IPS DF 6.9 (cell line): Measurements from ENCODE around the gene L2HGDH.

Experiments
- DNase-seq: peaks from one replicate; pipeline ENCODE4 v3.0.0-alpha.2; 2013; ENCODE audit warnings: low read depth, low spot score
- H3K27ac ChIP-seq: one replicate; pipeline ENCODE4 v1.5.1; 2013; ENCODE audit warnings: low read length, control low read depth
- H3K27me3 ChIP-seq: 2 replicates; pipeline ENCODE4 v1.6.1; 2013; ENCODE audit warnings: mild to moderate bottlenecking, low read length; ENCODE audit not compliant: control insufficient read depth, insufficient read depth
- H3K36me3 ChIP-seq: 2 replicates; pipeline ENCODE4 v1.6.1; 2013; ENCODE audit warnings: low read length; ENCODE audit not compliant: control insufficient read depth, insufficient read depth
- H3K4me1 ChIP-seq: 2 replicates; pipeline ENCODE4 v1.6.1; 2013; ENCODE audit warnings: low read length; ENCODE audit not compliant: control insufficient read depth, insufficient read depth
- H3K4me3 ChIP-seq: 2 replicates; pipeline ENCODE4 v1.5.1; 2013; ENCODE audit warnings: mild to moderate bottlenecking, low read length
- H3K9me3 ChIP-seq: 2 replicates; pipeline ENCODE4 v1.6.1; 2013; ENCODE audit warnings: low read length, inconsistent platforms; ENCODE audit not compliant: control insufficient read depth, insufficient read depth
- WGBS: extraction: QIAGEN DNeasy Blood & Tissue Kit; methylation state at CpG from one replicate; pipeline ENCODE4 v1.1.7; 2013; ENCODE audit warnings: mixed read lengths, missing lambda C conversion rate; ENCODE audit not compliant: insufficient read length, insufficient coverage; 5-methylcytosine and 5-hydroxymethylcytosine counted together

Gene L2HGDH

GRCh38 chr14:50352584-50352983 lies 40.6 kb upstream of the L2HGDH start:
- no CpG with 5 or more reads among the region's 4 CpGs for WGBS
- Histone ChIP-seq H3K36me3 (no peaks in the 10 kb centered on the region), H3K4me1 (peaks cover 2% of the 10 kb centered on the region), H3K9me3 (no peaks in the 10 kb centered on the region), H3K27me3 (no peaks in the 10 kb centered on the region), H3K4me3 (no peak overlapping the region), H3K27ac (no peak overlapping the region)
- DNase-seq = no peak

GRCh38 chr14:50350975-50351374 lies 38.9 kb upstream of the L2HGDH start:
- H3K27ac ChIP-seq = no peak overlapping the region
- peaks cover 2% of the 10 kb centered on the region for H3K4me1 ChIP-seq

GRCh38 chr14:50348933-50349332 lies 36.9 kb upstream of the L2HGDH start:
- H3K36me3 ChIP-seq = no peaks in the 10 kb centered on the region
- no peak for DNase-seq
- H3K4me3 ChIP-seq = no peak overlapping the region
- no peak overlapping the region for H3K27ac ChIP-seq
- H3K27me3 ChIP-seq = no peaks in the 10 kb centered on the region
- H3K4me1 ChIP-seq = no peaks in the 10 kb centered on the region
- no peaks in the 10 kb centered on the region for H3K9me3 ChIP-seq

More at GRCh38 chr14:50350975-50351374, 38.9 kb upstream of the L2HGDH start:
- DNase-seq = no peak
- no peaks in the 10 kb centered on the region for H3K9me3 ChIP-seq
- whole genome bisulfite sequencing = no CpG with 5 or more reads among the region's 2 CpGs
- H3K4me3 ChIP-seq = no peak overlapping the region
- no peaks in the 10 kb centered on the region for H3K36me3 ChIP-seq
- H3K27me3 ChIP-seq = no peaks in the 10 kb centered on the region

DNA sequence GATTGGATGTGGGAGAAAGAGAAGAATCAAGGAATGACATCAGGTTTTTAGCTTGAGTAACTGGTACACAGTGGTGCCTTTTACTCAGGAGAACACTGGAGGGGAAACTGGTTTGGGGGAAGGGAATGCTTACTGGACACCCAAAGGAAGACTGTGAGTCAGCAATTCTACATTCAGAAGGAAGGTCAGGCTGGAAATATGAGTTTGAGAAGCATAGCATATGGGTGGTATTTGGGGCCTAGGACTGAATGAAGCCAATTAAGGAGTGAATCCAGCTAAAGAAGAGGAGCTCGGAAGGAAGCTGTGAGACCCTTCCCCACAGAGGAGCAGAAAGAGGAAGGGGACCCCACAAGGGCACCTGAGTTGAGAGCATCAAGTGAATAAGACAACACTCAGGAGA lies 35.5 kb upstream of the L2HGDH start:
- Histone ChIP-seq H3K27me3 (no peaks in the 10 kb centered on the region), H3K36me3 (no peaks in the 10 kb centered on the region), H3K4me3 (no peak overlapping the region), H3K4me1 (peaks cover 3% of the 10 kb centered on the region; the same call in 1 of the 2 replicates), H3K27ac (no peak overlapping the region), H3K9me3 (no peaks in the 10 kb centered on the region)
- no CpG with 5 or more reads among the region's 1 CpG for WGBS
- no peak for DNase-seq

DNA sequence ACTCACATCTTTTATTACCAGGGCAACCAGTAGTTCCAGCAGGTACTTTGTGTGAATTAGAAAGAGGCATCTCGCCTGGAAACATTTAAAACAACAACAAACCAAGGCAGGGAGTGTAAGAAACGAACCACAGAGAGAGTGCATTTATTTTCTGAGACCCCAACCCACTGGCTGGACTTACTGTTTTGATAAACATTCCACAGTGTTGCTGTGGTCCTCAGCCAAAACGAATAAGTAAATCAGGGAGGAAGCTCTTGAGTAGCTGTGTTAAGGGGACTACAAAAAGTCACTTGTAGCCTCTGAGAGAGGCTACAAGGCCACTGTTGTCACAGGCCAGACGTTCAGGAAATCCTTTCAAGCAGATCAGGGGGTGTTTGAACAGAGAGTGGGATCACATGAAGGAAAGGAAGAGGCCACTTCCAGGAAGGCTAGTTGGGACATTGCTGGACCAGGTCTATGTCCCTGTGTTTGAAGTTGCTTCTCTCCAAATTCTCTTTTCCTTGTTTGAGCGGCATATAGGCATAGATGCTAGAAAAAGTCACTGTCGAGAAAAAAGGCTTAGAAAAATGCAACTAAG lies 33.9 kb upstream of the L2HGDH start:
- H3K36me3 ChIP-seq = no peaks in the 10 kb centered on the region
- no peak overlapping the region for H3K4me3 ChIP-seq
- DNase-seq = no peak
- WGBS = no CpG with 5 or more reads among the region's 6 CpGs
- peaks cover 3% of the 10 kb centered on the region; the same call in 1 of the 2 replicates for H3K4me1 ChIP-seq
- H3K27ac ChIP-seq = no peak overlapping the region
- H3K27me3 ChIP-seq = no peaks in the 10 kb centered on the region
- no peaks in the 10 kb centered on the region for H3K9me3 ChIP-seq

DNA sequence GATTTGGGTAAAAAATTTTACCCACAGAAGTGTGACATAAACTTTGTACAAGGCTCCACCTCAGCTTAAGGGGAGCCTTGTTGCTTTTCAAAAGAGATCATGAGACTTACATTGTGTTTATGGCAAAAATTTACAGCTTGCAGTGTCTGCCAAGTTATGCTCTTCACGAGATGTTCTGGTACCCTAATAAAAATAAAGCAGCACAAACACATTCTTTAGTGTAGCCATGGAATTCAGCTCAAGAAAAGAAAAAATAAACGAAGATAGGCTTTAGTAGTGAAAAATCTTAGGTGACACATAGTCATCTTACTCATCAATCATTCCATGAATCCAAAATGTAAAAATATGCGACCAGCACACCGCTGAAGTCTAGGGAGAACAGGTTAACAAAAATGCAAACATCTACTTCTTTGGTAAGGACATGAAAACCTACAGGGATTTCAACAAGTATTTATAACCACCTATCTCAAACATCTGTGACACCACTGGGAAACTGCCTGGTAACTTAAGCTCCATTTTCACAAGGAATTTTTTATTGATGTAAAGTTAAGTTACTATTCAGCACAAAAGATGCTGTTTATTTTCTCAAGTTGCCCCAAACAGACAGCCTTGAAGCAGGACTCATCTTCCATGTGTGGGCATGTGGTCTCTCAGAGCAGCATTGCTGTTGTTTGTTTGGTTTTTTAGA lies 33.0 kb upstream of the L2HGDH start:
- Histone ChIP-seq H3K4me1 (peaks cover 3% of the 10 kb centered on the region; the same call in 1 of the 2 replicates), H3K9me3 (no peaks in the 10 kb centered on the region), H3K36me3 (no peaks in the 10 kb centered on the region), H3K27me3 (no peaks in the 10 kb centered on the region), H3K4me3 (no peak overlapping the region), H3K27ac (no peak overlapping the region)
- DNase-seq = no peak
- no CpG with 5 or more reads among the region's 4 CpGs for WGBS

DNA sequence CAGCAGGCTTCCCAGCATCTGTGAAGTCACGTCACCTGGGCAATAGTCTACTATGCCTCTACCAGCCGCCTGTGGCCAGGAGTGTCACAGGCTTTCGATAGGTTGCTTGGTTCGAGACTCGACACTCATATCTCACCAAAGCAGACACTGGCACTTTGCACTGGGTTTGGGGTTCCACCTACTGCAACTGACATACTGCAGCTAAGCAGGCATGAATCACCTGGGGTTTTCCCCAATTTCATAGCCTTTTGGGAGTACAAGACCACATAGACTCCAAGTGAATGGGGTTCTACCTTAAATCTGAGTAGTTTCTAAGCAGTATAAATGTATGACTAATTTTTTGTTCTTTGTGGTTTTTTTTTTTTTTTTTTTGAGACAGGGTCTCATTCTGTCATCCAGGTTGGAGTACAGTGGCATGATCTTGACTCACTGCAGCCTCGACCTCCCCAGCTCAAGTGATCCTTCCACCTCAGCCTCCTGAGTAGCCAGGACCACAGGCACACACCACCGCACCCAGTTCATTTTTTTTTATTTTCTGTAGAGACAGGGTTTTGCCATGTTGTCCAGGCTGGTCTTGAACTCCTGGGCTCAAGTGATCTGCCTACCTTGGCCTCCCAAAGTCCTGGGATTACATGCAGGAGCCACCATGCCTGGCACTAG lies 32.2 kb upstream of the L2HGDH start:
- peaks cover 3% of the 10 kb centered on the region; the same call in 1 of the 2 replicates for H3K4me1 ChIP-seq
- H3K4me3 ChIP-seq = no peak overlapping the region
- no CpG with 5 or more reads among the region's 7 CpGs for WGBS
- H3K9me3 ChIP-seq = no peaks in the 10 kb centered on the region
- no peak for DNase-seq
- no peak overlapping the region for H3K27ac ChIP-seq
- H3K27me3 ChIP-seq = no peaks in the 10 kb centered on the region
- no peaks in the 10 kb centered on the region for H3K36me3 ChIP-seq

GRCh38 chr14:50343434-50343833 lies 31.4 kb upstream of the L2HGDH start:
- WGBS = no CpG with 5 or more reads among the region's 1 CpG
- Histone ChIP-seq H3K36me3 (no peaks in the 10 kb centered on the region), H3K9me3 (no peaks in the 10 kb centered on the region), H3K27me3 (no peaks in the 10 kb centered on the region), H3K4me1 (peaks cover 3% of the 10 kb centered on the region; the same call in 1 of the 2 replicates), H3K27ac (no peak overlapping the region), H3K4me3 (no peak overlapping the region)
- DNase-seq = no peak

GRCh38 chr14:50342221-50343078 lies 30.4 kb upstream of the L2HGDH start:
- no peaks in the 10 kb centered on the region for H3K9me3 ChIP-seq
- no peaks in the 10 kb centered on the region for H3K36me3 ChIP-seq
- H3K4me1 ChIP-seq = peaks cover 3% of the 10 kb centered on the region; the same call in 1 of the 2 replicates
- no peak overlapping the region for H3K27ac ChIP-seq
- no peaks in the 10 kb centered on the region for H3K27me3 ChIP-seq
- no peak overlapping the region for H3K4me3 ChIP-seq
- WGBS = no CpG with 5 or more reads among the region's 8 CpGs
- no peak for DNase-seq

- Histone ChIP-seq H3K27ac (no peak overlapping the region), H3K27me3 (no peaks in the 10 kb centered on the region), H3K9me3 (no peaks in the 10 kb centered on the region), H3K36me3 (no peaks in the 10 kb centered on the region), H3K4me3 (no peak overlapping the region), H3K4me1 (peaks cover 3% of the 10 kb centered on the region; the same call in 1 of the 2 replicates)
- no CpG with 5 or more reads among the region's 9 CpGs for WGBS
- DNase-seq = no peak
These were observed 28.9 kb upstream of the L2HGDH start for GRCh38 chr14:50340963-50341362.
